ENCODE results near the gene CRBN. TPM values are rescaled to one million over a fixed set of nuclear protein-coding genes. Genes with fewer than 3 reads are reported as not detected.
A peak's percentile ranks its signal among the peaks of the same experiment; 100 is the strongest.

The CRBN gene
- polyA plus RNA-seq, 4 donors: 26.6 to 49.4 (median 33.1) TPM

GRCh38 chr3:3184876-3185275 is 5.4 kb upstream of the CRBN start:
- H3K36me3 ChIP-seq (ENCODE audit: control insufficient read depth in 3 of 3, insufficient read depth in 2 of 3, low read depth in 1 of 3, low read length in 3 of 3): no peaks in the 10 kb centered on the region
- no peak for FAIRE-seq
- H3K27ac ChIP-seq (ENCODE audit: low read depth in 1 of 3, low read length in 2 of 3): no peak overlapping the region
- no peak overlapping the region for H3K4me3 ChIP-seq (ENCODE audit: low read depth in 1 of 3, low read length in 3 of 3)
- DNase-seq: no peak
- 38 to 58% (median 44%) methylated on average over 2 of the region's 2 CpGs for WGBS, 3 donors
- H3K9me3 ChIP-seq (ENCODE audit: control insufficient read depth in 2 of 2, insufficient read depth in 1 of 2, low read depth in 1 of 2, low read length in 1 of 2): peaks cover 0 to 4% of the 10 kb centered on the region in 2 donors
- H3K4me1 ChIP-seq (ENCODE audit: control insufficient read depth in 3 of 3, insufficient read depth in 2 of 3, low read depth in 1 of 3, low read length in 2 of 3): no peaks in the 10 kb centered on the region
- peaks cover 0 to 5% (median 0%) of the 10 kb centered on the region in 3 donors for H3K27me3 ChIP-seq (ENCODE audit: control insufficient read depth in 3 of 3, insufficient read depth in 3 of 3, low read length in 3 of 3)

DNA sequence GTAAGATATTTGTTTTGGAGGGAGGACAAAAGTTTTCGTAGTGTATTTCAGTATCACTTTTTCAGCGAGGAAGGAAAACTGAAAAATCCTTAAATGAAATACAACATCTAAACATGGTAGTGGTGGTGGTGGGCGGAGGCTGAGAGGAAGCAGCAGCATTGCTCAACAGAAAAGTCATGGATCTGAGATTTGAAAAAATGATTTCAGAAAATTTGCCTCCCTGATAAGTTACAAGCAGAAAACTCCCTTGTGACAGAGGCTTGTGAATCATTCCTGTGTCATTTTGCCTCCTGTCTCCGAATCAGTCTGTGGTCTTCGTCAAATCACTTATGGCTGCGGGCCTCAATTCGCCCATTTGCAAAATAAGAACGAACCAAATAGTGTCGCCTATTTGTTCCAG is 965 bp upstream of the CRBN start:
- WGBS, 3 donors: 78 to 79% (median 78%) methylated on average over 9 of the region's 9 CpGs
- Histone ChIP-seq H3K9me3 (ENCODE audit: control insufficient read depth in 2 of 2, insufficient read depth in 1 of 2, low read depth in 1 of 2, low read length in 1 of 2) (no peaks in the 10 kb centered on the region), H3K27ac (ENCODE audit: low read depth in 1 of 3, low read length in 2 of 3) (no peak overlapping the region), H3K27me3 (ENCODE audit: control insufficient read depth in 3 of 3, insufficient read depth in 3 of 3, low read length in 3 of 3) (peaks cover 0 to 5% (median 0%) of the 10 kb centered on the region in 3 donors), H3K4me3 (ENCODE audit: low read depth in 1 of 3, low read length in 3 of 3) (no peak overlapping the region), H3K36me3 (ENCODE audit: control insufficient read depth in 3 of 3, insufficient read depth in 2 of 3, low read depth in 1 of 3, low read length in 3 of 3) (peaks cover 0 to 3% (median 2%) of the 10 kb centered on the region in 3 donors), H3K4me1 (ENCODE audit: control insufficient read depth in 3 of 3, insufficient read depth in 2 of 3, low read depth in 1 of 3, low read length in 2 of 3) (peaks cover 4 to 9% (median 9%) of the 10 kb centered on the region in 3 donors)
- FAIRE-seq (no peak), DNase-seq (no peak)

GRCh38 chr3:3178498-3179328 is 778 bp downstream of the CRBN start:
- H3K36me3 ChIP-seq (ENCODE audit: control insufficient read depth in 3 of 3, insufficient read depth in 2 of 3, low read depth in 1 of 3, low read length in 3 of 3): peaks cover 0 to 6% (median 2%) of the 10 kb centered on the region in 3 donors
- DNase-seq (peak; percentile 19 to 30), FAIRE-seq (no peak)
- peak overlapping the region; percentile 79 to 92 (median 91) for H3K4me3 ChIP-seq (ENCODE audit: low read depth in 1 of 3, low read length in 3 of 3)
- H3K9me3 ChIP-seq (ENCODE audit: control insufficient read depth in 2 of 2, insufficient read depth in 1 of 2, low read depth in 1 of 2, low read length in 1 of 2): no peaks in the 10 kb centered on the region
- H3K4me1 ChIP-seq (ENCODE audit: control insufficient read depth in 3 of 3, insufficient read depth in 2 of 3, low read depth in 1 of 3, low read length in 2 of 3): peaks cover 4 to 9% (median 9%) of the 10 kb centered on the region in 3 donors
- WGBS, 3 donors: 4 to 14% (median 7%) methylated on average over 16 of the region's 16 CpGs
- peak overlapping the region; percentile 30 to 89 (median 66) for H3K27ac ChIP-seq (ENCODE audit: low read depth in 1 of 3, low read length in 2 of 3)
- peaks cover 0 to under 1% (median 0%) of the 10 kb centered on the region in 3 donors for H3K27me3 ChIP-seq (ENCODE audit: control insufficient read depth in 3 of 3, insufficient read depth in 3 of 3, low read length in 3 of 3)

DNA sequence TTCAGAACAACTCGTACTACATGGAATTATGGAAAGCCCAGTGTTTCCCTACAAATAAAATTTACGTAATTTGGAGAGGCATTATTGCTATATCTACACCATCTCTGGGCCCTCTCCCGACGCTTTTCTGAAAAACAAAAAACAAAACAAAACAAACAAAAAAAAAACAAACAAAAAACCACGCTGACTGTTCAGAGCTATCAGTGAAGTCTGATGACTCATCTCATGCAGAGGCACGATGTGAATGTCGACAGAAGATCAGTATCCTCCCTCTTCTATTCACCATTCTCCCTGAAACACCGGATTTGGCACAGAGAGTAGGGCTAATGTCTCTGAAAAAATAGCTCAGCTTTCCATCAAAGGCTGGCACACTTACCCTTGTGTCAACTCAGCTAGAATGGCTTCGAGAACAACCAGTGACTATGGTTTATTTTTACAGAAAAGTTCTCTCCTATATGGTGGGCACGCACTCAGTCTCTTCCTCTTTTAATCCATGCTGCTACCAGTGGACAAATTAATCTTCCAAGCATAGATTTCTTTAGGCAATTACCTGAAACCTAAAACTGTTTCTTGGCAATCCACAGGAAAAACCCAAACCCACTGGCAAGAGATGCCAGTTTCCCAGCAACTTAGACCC is 1.5 kb downstream of the CRBN start:
- Histone ChIP-seq H3K36me3 (ENCODE audit: control insufficient read depth in 3 of 3, insufficient read depth in 2 of 3, low read depth in 1 of 3, low read length in 3 of 3) (peaks cover 0 to 9% (median 2%) of the 10 kb centered on the region in 3 donors), H3K9me3 (ENCODE audit: control insufficient read depth in 2 of 2, insufficient read depth in 1 of 2, low read depth in 1 of 2, low read length in 1 of 2) (no peaks in the 10 kb centered on the region), H3K4me1 (ENCODE audit: control insufficient read depth in 3 of 3, insufficient read depth in 2 of 3, low read depth in 1 of 3, low read length in 2 of 3) (peaks cover 4 to 9% (median 9%) of the 10 kb centered on the region in 3 donors), H3K4me3 (ENCODE audit: low read depth in 1 of 3, low read length in 3 of 3) (peak overlapping the region in 2 of 3 donors; percentile 79 to 92), H3K27ac (ENCODE audit: low read depth in 1 of 3, low read length in 2 of 3) (no peak overlapping the region), H3K27me3 (ENCODE audit: control insufficient read depth in 3 of 3, insufficient read depth in 3 of 3, low read length in 3 of 3) (no peaks in the 10 kb centered on the region)
- no peak for FAIRE-seq
- WGBS, 3 donors: 43 to 48% (median 43%) methylated on average over 10 of the region's 10 CpGs
- DNase-seq: no peak

DNA sequence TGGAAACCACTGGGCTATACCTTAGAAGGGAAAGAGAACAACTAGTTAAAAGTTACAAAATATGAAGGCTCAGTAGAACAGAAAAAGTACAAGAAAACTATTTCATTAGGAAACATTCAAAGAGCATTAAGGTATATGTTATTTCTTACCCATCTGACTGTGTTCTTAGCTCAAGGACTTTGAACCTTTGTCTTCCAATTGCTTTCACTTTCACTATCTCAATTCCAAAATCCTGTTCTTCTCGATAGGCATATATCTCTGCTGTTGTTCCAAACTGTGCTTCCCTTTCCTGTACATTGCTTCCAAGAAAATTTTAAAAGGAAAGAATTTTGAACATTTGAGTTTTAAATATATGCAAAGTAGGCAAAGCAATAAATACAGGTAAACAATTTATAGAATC is 6.9 kb downstream of the CRBN start:
- H3K4me3 ChIP-seq (ENCODE audit: low read depth in 1 of 3, low read length in 3 of 3): no peak overlapping the region
- no peaks in the 10 kb centered on the region for H3K27me3 ChIP-seq (ENCODE audit: control insufficient read depth in 3 of 3, insufficient read depth in 3 of 3, low read length in 3 of 3)

DNA sequence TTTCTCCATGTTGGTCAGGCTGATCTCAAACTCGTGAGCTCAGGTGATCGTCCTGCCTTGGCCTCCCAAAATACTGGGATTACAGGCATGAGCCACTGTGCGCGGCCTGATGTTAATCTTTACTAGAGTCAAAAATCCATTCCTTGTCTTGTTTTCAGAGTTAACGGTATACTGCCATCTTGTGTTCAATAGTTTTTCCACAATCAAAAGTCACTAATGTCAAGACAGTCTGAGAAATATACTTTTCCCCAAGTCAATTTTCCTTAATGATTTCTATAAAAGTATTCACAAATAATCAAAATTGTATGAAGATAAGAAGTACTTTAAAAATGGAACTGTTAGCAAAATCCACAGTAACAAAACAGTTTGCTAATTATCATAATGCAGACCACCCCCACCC is 8.5 kb downstream of the CRBN start:
- no peak for FAIRE-seq

More for the DNA sequence above, 6.9 kb downstream of the CRBN start:
- FAIRE-seq (no peak), DNase-seq (peak; percentile 56 to 76)
- H3K27ac ChIP-seq (ENCODE audit: low read depth in 1 of 3, low read length in 2 of 3): peak overlapping the region; percentile 21 to 78 (median 68)
- peaks cover 0 to 3% (median 2%) of the 10 kb centered on the region in 3 donors for H3K4me1 ChIP-seq (ENCODE audit: control insufficient read depth in 3 of 3, insufficient read depth in 2 of 3, low read depth in 1 of 3, low read length in 2 of 3)
- H3K9me3 ChIP-seq (ENCODE audit: control insufficient read depth in 2 of 2, insufficient read depth in 1 of 2, low read depth in 1 of 2, low read length in 1 of 2): no peaks in the 10 kb centered on the region
- WGBS, 3 donors: 3 to 21% (median 3%) methylated on average over 1 of the region's 1 CpG
- peaks cover 6 to 22% (median 18%) of the 10 kb centered on the region in 3 donors for H3K36me3 ChIP-seq (ENCODE audit: control insufficient read depth in 3 of 3, insufficient read depth in 2 of 3, low read depth in 1 of 3, low read length in 3 of 3)

GRCh38 chr3:3165650-3166049 is 13.8 kb downstream of the CRBN start:
- FAIRE-seq (no peak), DNase-seq (no peak)
- H3K27ac ChIP-seq (ENCODE audit: low read depth in 1 of 3, low read length in 2 of 3): no peak overlapping the region
- 91 to 92% (median 92%) methylated on average over 3 of the region's 3 CpGs for WGBS, 3 donors
- no peaks in the 10 kb centered on the region for H3K27me3 ChIP-seq (ENCODE audit: control insufficient read depth in 3 of 3, insufficient read depth in 3 of 3, low read length in 3 of 3)
- peaks cover 5 to 29% (median 12%) of the 10 kb centered on the region in 3 donors for H3K36me3 ChIP-seq (ENCODE audit: control insufficient read depth in 3 of 3, insufficient read depth in 2 of 3, low read depth in 1 of 3, low read length in 3 of 3)
- H3K9me3 ChIP-seq (ENCODE audit: control insufficient read depth in 2 of 2, insufficient read depth in 1 of 2, low read depth in 1 of 2, low read length in 1 of 2): no peaks in the 10 kb centered on the region
- H3K4me3 ChIP-seq (ENCODE audit: low read depth in 1 of 3, low read length in 3 of 3): no peak overlapping the region
- no peaks in the 10 kb centered on the region for H3K4me1 ChIP-seq (ENCODE audit: control insufficient read depth in 3 of 3, insufficient read depth in 2 of 3, low read depth in 1 of 3, low read length in 2 of 3)

More for the DNA sequence above, 8.5 kb downstream of the CRBN start:
- H3K27me3 ChIP-seq (ENCODE audit: control insufficient read depth in 3 of 3, insufficient read depth in 3 of 3, low read length in 3 of 3): no peaks in the 10 kb centered on the region
- H3K9me3 ChIP-seq (ENCODE audit: control insufficient read depth in 2 of 2, insufficient read depth in 1 of 2, low read depth in 1 of 2, low read length in 1 of 2): no peaks in the 10 kb centered on the region
- H3K4me1 ChIP-seq (ENCODE audit: control insufficient read depth in 3 of 3, insufficient read depth in 2 of 3, low read depth in 1 of 3, low read length in 2 of 3): peaks cover 0 to 3% (median 2%) of the 10 kb centered on the region in 3 donors
- peaks cover 7 to 21% (median 19%) of the 10 kb centered on the region in 3 donors for H3K36me3 ChIP-seq (ENCODE audit: control insufficient read depth in 3 of 3, insufficient read depth in 2 of 3, low read depth in 1 of 3, low read length in 3 of 3)
- DNase-seq: peak; percentile 13 to 22
- no peak overlapping the region for H3K27ac ChIP-seq (ENCODE audit: low read depth in 1 of 3, low read length in 2 of 3)
- H3K4me3 ChIP-seq (ENCODE audit: low read depth in 1 of 3, low read length in 3 of 3): no peak overlapping the region
- 64 to 81% (median 75%) methylated on average over 5 of the region's 5 CpGs for WGBS, 3 donors

DNA sequence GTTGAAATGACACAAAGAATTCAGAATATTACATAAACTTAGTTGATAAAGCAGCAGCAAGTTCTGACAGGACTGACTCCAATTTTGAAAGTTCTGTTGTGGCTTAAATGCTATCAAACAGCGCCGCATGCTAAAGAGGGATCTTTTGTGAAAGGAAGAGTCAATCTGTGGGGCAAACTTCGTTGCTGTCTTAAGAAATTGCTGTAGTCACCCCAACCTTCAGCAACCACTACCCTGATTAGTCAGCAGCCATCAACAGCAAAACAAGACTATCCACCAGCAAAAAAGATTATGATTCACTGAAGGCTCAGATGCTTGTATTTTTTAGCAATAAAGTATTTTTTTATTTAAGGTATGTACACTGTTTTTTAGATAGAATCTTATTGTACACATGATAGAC is 14.2 kb downstream of the CRBN start:
- no peak overlapping the region for H3K4me3 ChIP-seq (ENCODE audit: low read depth in 1 of 3, low read length in 3 of 3)
- DNase-seq: no peak
- H3K36me3 ChIP-seq (ENCODE audit: control insufficient read depth in 3 of 3, insufficient read depth in 2 of 3, low read depth in 1 of 3, low read length in 3 of 3): peaks cover 5 to 26% (median 11%) of the 10 kb centered on the region in 3 donors
- no peaks in the 10 kb centered on the region for H3K27me3 ChIP-seq (ENCODE audit: control insufficient read depth in 3 of 3, insufficient read depth in 3 of 3, low read length in 3 of 3)
- no peaks in the 10 kb centered on the region for H3K9me3 ChIP-seq (ENCODE audit: control insufficient read depth in 2 of 2, insufficient read depth in 1 of 2, low read depth in 1 of 2, low read length in 1 of 2)
- H3K4me1 ChIP-seq (ENCODE audit: control insufficient read depth in 3 of 3, insufficient read depth in 2 of 3, low read depth in 1 of 3, low read length in 2 of 3): no peaks in the 10 kb centered on the region
- H3K27ac ChIP-seq (ENCODE audit: low read depth in 1 of 3, low read length in 2 of 3): no peak overlapping the region
- FAIRE-seq: no peak
- WGBS, 3 donors: 50 to 67% (median 60%) methylated on average over 3 of the region's 3 CpGs
